ENCODE data around the gene NSD2.
A peak's percentile ranks its signal among the peaks of the same experiment; 100 is the strongest.

NSD2 gene

GRCh38 chr4:1898007-1898406 is 26.8 kb downstream of the NSD2 start:
- no peak for DNase-seq (ENCODE audit: low read depth)
- TF ChIP-seq CTCF (conservative IDR thresholded peaks at IDR 0.05; ENCODE audit: low read depth, low read length): no peak

GRCh38 chr4:1898681-1899080 is 27.5 kb downstream of the NSD2 start:
- no peak for DNase-seq (ENCODE audit: low read depth)
- H3K4me3 ChIP-seq (ENCODE audit: low read length): no peak overlapping the region
- TF ChIP-seq CTCF (conservative IDR thresholded peaks at IDR 0.05; ENCODE audit: low read depth, low read length): no peak

More at GRCh38 chr4:1898007-1898406, 26.8 kb downstream of the NSD2 start:
- no peak overlapping the region for H3K4me3 ChIP-seq (ENCODE audit: low read length)

- no peak overlapping the region for H3K4me3 ChIP-seq (ENCODE audit: low read length)
Measured at GRCh38 chr4:1899149-1900086, 28.2 kb downstream of the NSD2 start.

GRCh38 chr4:1900087-1900433 is 28.9 kb downstream of the NSD2 start:
- TF ChIP-seq CTCF (conservative IDR thresholded peaks at IDR 0.05; ENCODE audit: low read depth, low read length): no peak
- no peak for DNase-seq (ENCODE audit: low read depth)
- H3K4me3 ChIP-seq (ENCODE audit: low read length): no peak overlapping the region

More at GRCh38 chr4:1899149-1900086, 28.2 kb downstream of the NSD2 start:
- peak; percentile 79 for TF ChIP-seq CTCF (conservative IDR thresholded peaks at IDR 0.05; ENCODE audit: low read depth, low read length)
- DNase-seq (ENCODE audit: low read depth): no peak

- TF ChIP-seq CTCF (conservative IDR thresholded peaks at IDR 0.05; ENCODE audit: low read depth, low read length): no peak
- DNase-seq (ENCODE audit: low read depth): no peak
- no peak overlapping the region for H3K4me3 ChIP-seq (ENCODE audit: low read length)
Measured at GRCh38 chr4:1900624-1901023, 29.4 kb downstream of the NSD2 start.

GRCh38 chr4:1901127-1901526 is 29.9 kb downstream of the NSD2 start:
- no peak for TF ChIP-seq CTCF (conservative IDR thresholded peaks at IDR 0.05; ENCODE audit: low read depth, low read length)
- no peak overlapping the region for H3K4me3 ChIP-seq (ENCODE audit: low read length)
- DNase-seq (ENCODE audit: low read depth): no peak

GRCh38 chr4:1902243-1902642 is 31.1 kb downstream of the NSD2 start:
- H3K4me3 ChIP-seq (ENCODE audit: low read length): no peak overlapping the region
- no peak for DNase-seq (ENCODE audit: low read depth)
- no peak for TF ChIP-seq CTCF (conservative IDR thresholded peaks at IDR 0.05; ENCODE audit: low read depth, low read length)

Measured in retinal pigment epithelial cell (primary cell).